Ascending aorta (tissue), 2 donors: Measurements from ENCODE around the gene CAPN7. TPM values are rescaled to one million over a fixed set of nuclear protein-coding genes. Genes with fewer than 3 reads are reported as not detected.
A peak's percentile ranks its signal among the peaks of the same experiment; 100 is the strongest.

Experiments used
- DNase-seq, 2 donors: peaks; one replicate each; pipeline ENCODE4 v3.0.0-alpha.2; 2019; ENCODE audit warnings: low spot score in 2 of 2
- H3K27ac ChIP-seq, 2 donors: fragments of 200-600 bp; sonication (generic); one replicate each; pipeline ENCODE4 v1.5.1; 2016 to 2017; ENCODE audit warnings: mild to moderate bottlenecking in 1 of 2
- H3K27me3 ChIP-seq: fragments of 200-600 bp; sonication (generic); one replicate; pipeline ENCODE4 v1.5.1; 2017
- H3K36me3 ChIP-seq, 2 donors: fragments of 200-600 bp; sonication (generic); one replicate each; pipeline ENCODE4 v1.5.1; 2016
- H3K4me1 ChIP-seq, 2 donors: fragments of 200-600 bp; sonication (generic); one replicate each; pipeline ENCODE4 v1.5.1; 2016 to 2017; ENCODE audit warnings: mild to moderate bottlenecking in 1 of 2
- H3K4me3 ChIP-seq, 2 donors: fragments of 200-600 bp; sonication (generic); one replicate each; pipeline ENCODE4 v1.5.1; 2016 to 2017; ENCODE audit warnings: mild to moderate bottlenecking in 1 of 2
- H3K9me3 ChIP-seq, 2 donors: fragments of 200-600 bp; sonication (generic); one replicate each; pipeline ENCODE4 v1.5.1; 2016
- CTCF ChIP-seq, 3 experiments: fragments of 200-600 bp in 2 of 3; fragments of 450-650 bp in 1 of 3; sonication (generic) in 2 of 3; IDR thresholded peaks; one replicate each; pipeline ENCODE4 v1.5.1; 2016 to 2019; ENCODE audit warnings: antibody characterized with exemption in 3 of 3, mild to moderate bottlenecking in 1 of 3, moderate library complexity in 1 of 3
- intact Hi-C: fragments of 100-400 bp; cut with DNase I; formaldehyde crosslinking; loops from one replicate; pipeline ENCODE4 v1.15.1; 2023
- total RNA-seq: library from RNA; depleted of rRNA; stranded (reverse); fragments of >200 nt; gene quantifications from one replicate; pipeline ENCODE4 v1.1.0, GENCODE V29; 2016

CAPN7 gene
- total RNA-seq, 1 donor from 2014 or later: 38.6 TPM

GRCh38 chr3:15205482-15205933 lies 538 bp upstream of the CAPN7 start:
- Histone ChIP-seq H3K4me3 (peak overlapping the region; percentile 89 to 99), H3K27me3 (no peaks in the 10 kb centered on the region), H3K4me1 (peaks cover 0 to 25% of the 10 kb centered on the region in 2 donors), H3K36me3 (peaks cover 2 to 4% of the 10 kb centered on the region in 2 donors), H3K9me3 (no peaks in the 10 kb centered on the region), H3K27ac (peak overlapping the region; percentile 91 to 97)
- no peak for DNase-seq
- intact Hi-C loops: loop anchor here (2.0 to 10.0 kb wide), 6 partner anchors 62 to 1028 kb away; partner anchors contain the start of genes EAF1, LSM3, METTL6 and SH3BP5
- TF ChIP-seq CTCF (IDR thresholded peaks at IDR 0.05): no peak

GRCh38 chr3:15206662-15207576 lies 873 bp downstream of the CAPN7 start:
- no peak for TF ChIP-seq CTCF (IDR thresholded peaks at IDR 0.05)
- intact Hi-C loops: loop anchor here (2.0 to 10.0 kb wide), 7 partner anchors 60 to 1030 kb away; partner anchors contain the start of genes CCDC174, EAF1, LSM3 and METTL6
- no peak for DNase-seq
- H3K27ac ChIP-seq: peak overlapping the region; percentile 91 to 97
- peaks cover 0 to 27% of the 10 kb centered on the region in 2 donors for H3K4me1 ChIP-seq
- no peaks in the 10 kb centered on the region for H3K27me3 ChIP-seq
- H3K36me3 ChIP-seq: peaks cover 8 to 11% of the 10 kb centered on the region in 2 donors
- no peaks in the 10 kb centered on the region for H3K9me3 ChIP-seq
- peak overlapping the region; percentile 89 to 99 for H3K4me3 ChIP-seq

GRCh38 chr3:15207836-15208504 lies 1.9 kb downstream of the CAPN7 start:
- H3K27me3 ChIP-seq: no peaks in the 10 kb centered on the region
- no peak for DNase-seq
- intact Hi-C loops: loop anchor here (2.0 to 10.0 kb wide), 7 partner anchors 59 to 1031 kb away; partner anchors contain the start of genes CCDC174, EAF1, LSM3 and METTL6
- peaks cover 0 to 27% of the 10 kb centered on the region in 2 donors for H3K4me1 ChIP-seq
- H3K4me3 ChIP-seq: peak overlapping the region; percentile 89 to 99
- no peaks in the 10 kb centered on the region for H3K9me3 ChIP-seq
- H3K36me3 ChIP-seq: peaks cover 8 to 22% of the 10 kb centered on the region in 2 donors
- H3K27ac ChIP-seq: peak overlapping the region in 1 of 2 donors; percentile 91
- no peak for TF ChIP-seq CTCF (IDR thresholded peaks at IDR 0.05)

GRCh38 chr3:15211937-15212336 lies 5.9 kb downstream of the CAPN7 start:
- TF ChIP-seq CTCF (IDR thresholded peaks at IDR 0.05): no peak
- DNase-seq: no peak
- Histone ChIP-seq H3K4me1 (peaks cover 0 to 27% of the 10 kb centered on the region in 2 donors), H3K4me3 (no peak overlapping the region), H3K27ac (no peak overlapping the region), H3K36me3 (peaks cover 26 to 51% of the 10 kb centered on the region in 2 donors), H3K9me3 (no peaks in the 10 kb centered on the region), H3K27me3 (no peaks in the 10 kb centered on the region)
- intact Hi-C loops: no loop called here

- Histone ChIP-seq H3K9me3 (no peaks in the 10 kb centered on the region), H3K4me1 (peaks cover 0 to 8% of the 10 kb centered on the region in 2 donors), H3K27ac (no peak overlapping the region), H3K4me3 (no peak overlapping the region), H3K27me3 (no peaks in the 10 kb centered on the region), H3K36me3 (peaks cover 47 to 72% of the 10 kb centered on the region in 2 donors)
- intact Hi-C loops: loop anchor here (5.0 kb wide), 1 partner anchor 183 kb away; no protein-coding TSS in a partner anchor
- TF ChIP-seq CTCF (IDR thresholded peaks at IDR 0.05): no peak
- no peak for DNase-seq
Observed at GRCh38 chr3:15214758-15215157, 8.7 kb downstream of the CAPN7 start.
